Stimulated activated CD8-positive, alpha-beta memory T cell treated with anti-CD3 and anti-CD28 coated beads, Interleukin-15, amount 100 ng/mL, for 24 hours (primary cell): Measurements from ENCODE around the gene TTC39A.

Source experiments
- DNase-seq: peaks from one replicate; pipeline ENCODE4 v3.0.0-alpha.2; 2020; ENCODE audit warnings: low read depth

TTC39A gene

DNA sequence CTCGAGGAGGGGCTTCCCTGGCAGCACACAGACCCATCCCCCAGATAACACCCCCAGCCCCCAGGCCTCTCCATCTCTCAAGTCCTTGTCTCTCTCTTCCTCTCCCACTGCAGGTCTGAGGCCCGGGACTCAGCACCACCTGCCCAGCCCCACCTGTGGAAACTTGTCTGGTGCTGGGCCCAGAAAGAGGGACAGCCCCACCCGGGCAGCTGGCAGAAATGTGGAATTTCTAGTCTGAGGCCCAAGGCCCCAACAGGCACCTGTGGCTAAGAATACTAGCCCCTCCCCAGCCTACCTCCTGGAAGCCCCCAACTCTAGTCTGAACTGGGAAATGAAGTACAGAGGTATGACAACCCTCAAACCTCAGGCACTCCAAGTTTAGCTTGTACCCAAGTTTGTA lies 15.4 kb downstream of the TTC39A start:
- DNase-seq = no peak

DNA sequence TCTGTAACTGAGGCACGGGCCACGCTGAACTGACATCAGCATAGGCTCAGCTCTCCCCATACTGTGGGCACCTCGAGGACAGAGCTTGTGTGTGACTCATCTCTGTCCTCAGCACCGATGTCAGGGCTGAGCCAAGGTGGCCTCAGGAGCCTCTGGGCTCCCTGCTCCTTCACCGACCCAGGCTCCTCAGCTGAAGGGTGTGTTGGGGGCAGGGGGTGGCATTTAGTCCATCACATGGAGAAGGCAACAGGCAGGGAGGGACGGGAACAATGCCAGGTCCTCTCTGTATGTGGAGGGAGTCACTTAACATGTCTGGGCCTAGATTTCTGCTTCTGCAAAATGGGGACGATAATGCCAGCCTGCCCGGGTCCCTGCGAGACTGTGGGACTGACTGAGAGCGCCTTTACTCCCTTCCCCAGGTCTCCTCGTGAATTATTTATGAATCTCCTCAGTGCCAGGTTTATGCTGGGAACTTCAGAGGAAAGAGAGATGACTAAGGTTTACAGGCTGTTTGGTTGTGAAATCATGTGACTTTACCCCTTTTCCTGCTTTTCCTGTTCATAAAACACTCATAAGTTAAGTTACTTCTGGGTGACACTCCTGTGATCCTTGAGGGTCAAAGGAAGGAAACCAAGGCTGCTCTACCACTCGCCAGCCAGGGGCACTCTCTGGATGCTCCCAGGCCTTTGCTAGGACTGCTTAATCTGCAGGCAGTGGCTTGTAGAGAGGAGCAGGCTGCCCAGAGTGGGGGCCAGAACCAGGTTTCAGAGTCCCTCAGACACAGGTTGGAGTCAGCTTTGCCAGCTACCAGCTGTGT lies 16.2 kb downstream of the TTC39A start:
- no peak for DNase-seq

DNA sequence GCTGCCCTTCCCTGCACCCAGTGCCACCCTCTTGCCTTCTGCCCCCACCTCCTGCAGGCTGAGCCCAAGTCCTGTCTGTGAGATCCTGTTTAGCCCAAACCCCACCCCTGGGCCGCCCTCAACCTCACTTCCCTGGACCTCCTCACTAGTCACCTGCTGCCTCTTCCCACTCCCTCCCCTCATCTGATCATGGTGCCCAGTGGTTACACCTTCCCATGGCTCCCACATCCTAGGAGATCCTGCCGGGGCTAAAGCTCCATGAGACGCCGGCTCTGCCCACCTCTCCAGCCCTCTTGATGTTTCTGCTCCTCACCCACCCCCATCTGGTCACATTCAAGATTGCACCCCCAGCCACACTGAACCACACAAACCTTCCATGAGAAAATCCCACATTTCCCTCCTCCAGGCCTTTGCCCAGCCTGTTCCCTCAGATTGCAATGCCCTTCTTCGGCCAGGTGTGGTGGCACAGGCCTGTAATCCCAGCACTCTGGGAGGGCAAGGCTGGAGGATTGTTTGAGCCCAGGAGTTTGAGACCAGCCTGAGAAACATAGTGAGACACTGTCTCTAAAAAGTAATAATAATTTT lies 17.0 kb downstream of the TTC39A start:
- DNase-seq = no peak

DNA sequence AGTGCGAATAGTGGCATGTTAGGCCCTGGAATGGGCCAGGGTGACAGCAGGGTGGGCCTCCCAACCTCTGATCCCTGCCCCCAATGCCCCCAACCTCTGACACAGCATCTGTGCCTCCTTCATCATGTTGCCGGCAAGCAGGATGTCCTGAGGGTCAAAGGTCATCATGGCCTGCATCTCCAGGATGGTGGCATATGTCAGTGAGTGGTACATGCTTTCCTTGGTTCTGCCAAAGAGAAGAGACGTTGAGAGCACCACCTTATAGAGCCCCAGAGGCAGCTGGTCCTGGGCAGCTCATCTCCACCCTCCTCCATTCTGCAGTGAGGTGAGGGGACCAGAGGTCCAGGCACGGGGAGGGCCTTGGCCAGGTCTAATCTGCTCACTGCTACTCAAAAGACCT lies 17.6 kb downstream of the TTC39A start:
- no peak for DNase-seq

DNA sequence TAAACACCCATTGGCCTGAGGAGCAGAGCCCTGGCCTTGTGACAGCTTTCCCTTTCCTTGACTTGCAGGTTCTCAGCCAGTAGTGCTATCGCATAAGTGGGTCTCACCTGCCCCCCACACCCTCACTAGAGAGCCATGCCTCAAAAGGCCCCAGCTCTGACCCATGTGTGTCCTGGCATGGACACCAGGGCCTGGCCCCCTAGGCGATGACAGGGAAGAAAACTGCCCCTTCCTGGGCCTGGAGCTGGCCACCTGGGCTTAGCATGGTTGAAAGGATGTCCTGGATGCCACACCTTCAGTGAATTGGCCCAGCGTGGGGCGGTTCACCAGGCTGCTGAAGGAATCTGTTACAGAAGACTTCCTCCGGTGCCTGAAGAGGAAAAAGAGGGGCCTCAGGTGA lies 18.5 kb downstream of the TTC39A start:
- no peak for DNase-seq

DNA sequence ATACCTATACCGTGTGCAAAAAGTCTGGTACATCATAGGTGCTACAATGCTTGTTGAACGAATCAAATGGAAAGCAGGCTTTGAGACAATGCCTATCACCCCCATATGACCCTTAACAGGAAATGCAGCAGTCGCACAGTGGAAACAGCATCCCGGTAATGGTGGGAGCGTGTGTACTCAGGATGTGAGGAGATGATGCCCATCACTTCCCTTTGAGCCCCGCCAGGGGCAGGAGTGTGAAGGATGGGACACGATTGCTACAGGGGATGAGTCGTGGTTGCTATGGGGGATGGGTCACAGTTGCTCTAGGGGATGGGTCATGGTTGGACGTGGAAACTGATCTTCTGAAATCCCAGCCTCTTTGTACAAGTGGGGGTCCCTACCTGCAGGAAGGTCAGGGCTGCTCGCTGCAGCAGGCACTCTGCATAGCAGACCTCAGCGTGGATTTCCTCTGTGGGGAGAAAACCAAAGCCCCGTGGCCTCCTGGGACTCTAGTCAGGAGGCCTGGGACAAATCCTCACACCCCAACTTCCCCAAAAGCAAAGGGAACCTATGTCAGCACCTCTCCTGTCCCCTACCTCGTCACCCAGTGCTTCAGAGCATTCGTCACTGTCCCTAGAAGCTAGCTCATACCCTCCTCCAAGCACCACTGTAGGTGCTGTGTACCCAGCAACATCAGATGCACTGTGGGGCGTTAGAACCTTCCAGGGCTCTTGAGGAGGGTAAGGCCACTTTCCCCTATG lies 19.3 kb downstream of the TTC39A start:
- DNase-seq = no peak

DNA sequence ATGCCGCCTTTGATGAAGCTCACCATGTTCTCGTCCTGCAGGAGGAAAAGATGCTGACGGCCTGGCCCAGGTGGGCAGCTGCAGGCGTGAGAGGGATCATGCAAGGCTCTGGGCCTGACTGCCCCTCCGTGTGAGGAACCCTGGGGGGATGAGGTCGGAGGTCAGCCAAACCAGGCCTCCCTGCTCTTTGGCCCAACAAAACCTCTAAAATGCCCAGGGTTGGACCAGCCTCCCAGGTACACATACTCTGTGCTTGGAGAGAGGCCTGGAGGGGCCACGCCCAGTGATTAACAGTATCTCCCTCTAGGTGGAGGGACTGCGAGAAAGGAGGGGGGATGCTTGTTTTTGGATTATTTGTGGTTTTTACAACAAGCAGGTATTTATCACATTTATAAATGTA lies 21.1 kb downstream of the TTC39A start:
- no peak for DNase-seq

DNA sequence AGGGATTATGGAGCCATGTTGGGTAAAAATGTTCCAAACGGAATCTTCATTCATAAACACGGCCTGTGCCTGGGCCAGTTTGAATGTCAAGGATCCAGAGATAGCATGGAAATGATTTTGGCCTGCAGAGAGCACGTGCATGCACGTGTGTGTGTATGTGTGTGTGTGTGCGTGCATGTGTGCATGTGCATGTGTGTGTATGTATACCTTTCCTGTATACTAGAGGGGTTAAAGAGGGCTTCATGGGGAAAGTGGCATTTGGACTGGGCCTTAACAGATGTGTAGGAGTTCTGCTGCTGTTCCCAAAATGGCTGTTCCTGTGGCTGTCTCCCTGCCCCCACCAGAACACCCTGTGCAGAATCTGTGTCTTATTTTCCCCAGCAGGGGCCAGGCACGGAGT lies 21.7 kb downstream of the TTC39A start:
- no peak for DNase-seq

DNA sequence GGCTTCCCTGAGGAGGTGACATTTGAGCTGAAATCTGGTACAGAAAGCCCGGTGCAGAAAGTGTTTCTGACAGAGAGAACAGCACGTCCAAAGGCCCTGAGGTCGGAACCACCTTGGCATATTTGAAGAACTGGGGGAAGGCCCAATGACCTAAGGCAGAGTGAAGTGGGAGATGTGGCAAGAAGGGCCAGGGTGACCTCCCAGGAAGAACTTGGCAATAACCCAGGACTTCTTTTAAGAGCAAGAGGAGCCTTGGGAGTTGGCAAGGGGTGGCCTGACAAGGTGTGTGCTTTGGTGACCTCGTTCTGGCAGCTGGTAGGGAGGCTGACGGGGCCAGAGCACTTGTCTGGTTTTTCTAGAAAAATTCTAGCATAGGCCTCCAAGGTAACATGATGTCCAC lies 23.4 kb downstream of the TTC39A start:
- no peak for DNase-seq

DNA sequence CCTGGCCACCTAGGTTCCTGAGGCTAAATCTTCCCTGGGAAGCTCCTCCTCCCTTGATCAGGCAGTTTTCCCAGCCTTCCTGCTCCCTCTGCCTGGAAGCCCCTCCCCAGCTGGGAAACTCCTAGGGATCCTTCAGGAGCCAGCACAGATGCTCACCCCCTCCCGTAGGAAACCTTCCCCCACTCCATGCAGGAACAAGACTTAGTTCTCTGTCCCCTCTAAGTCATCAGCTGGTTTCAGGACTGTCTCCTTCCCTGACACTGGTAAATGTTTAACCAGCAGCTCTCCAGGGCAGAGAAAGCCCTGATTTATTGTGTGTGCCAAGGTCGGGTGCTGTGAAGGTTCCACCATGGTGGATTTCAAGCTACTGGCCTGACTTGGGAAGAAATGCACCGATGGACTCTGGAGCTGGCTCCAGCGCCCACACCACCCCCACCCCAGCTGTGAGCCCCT lies 25.0 kb downstream of the TTC39A start:
- DNase-seq = no peak

DNA sequence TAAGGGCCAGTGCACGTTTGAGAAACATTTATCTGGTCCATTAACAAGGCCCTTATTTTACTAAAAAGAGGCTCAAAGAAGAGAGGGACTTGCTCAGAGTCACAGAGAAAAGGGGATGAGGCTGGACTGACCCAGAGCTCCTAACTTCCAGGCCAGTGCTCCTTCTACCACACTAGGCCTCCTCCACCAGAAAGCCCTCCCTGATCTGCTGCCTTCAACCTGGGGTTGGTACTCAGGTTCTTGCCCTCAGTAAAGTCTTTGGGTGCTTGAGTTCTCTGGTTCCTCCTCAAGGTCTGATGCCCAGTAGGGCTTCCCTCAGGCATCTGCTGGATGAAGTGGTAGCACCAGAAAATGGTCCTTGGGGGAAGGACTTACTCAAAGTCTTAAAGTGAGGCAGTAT lies 26.0 kb downstream of the TTC39A start:
- DNase-seq = no peak

DNA sequence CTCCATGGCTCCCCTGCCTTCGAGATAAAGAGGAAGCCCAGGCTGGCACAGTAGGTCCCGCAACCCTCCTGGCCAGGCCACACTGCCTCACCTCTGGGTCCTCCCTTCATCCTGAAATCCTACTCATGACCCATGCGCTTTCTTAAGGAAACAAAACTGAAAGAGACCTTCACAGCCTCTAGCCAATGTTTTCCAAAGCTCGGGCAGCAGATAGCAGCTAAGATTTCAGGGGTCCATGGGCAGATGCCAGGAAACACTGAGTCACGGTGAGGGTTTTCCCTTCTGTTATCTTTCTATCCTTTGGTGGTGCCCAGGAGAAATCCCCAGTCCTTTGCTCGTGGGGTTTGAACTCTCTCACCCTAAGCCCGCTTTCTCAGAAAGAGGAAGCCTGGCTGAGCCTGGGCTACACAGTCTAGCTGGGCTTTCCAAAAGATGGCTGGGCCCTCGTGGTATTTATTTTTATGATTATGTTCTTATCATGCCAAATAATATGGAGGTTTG lies 26.6 kb downstream of the TTC39A start:
- DNase-seq = no peak

DNA sequence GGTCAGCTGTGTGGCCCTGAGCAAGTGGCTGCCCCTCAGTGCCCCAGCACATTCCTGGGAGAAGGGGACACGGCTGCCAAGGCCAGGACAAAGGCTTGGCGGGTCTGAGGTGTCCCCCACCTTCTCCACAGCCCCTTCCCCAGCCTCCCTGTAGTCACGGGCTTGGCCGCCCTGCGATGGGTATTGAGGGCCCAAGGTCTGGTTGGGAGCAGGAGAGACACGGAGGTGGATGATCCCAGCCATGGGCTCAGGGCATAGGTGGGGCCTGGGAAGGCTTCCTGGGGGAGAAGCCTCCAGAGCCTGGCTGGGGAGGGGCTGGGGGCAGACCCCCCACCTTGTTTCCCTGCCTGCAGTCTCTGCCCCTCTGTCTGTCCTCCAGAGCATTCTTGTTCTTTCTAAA lies 27.0 kb downstream of the TTC39A start:
- DNase-seq = no peak

DNA sequence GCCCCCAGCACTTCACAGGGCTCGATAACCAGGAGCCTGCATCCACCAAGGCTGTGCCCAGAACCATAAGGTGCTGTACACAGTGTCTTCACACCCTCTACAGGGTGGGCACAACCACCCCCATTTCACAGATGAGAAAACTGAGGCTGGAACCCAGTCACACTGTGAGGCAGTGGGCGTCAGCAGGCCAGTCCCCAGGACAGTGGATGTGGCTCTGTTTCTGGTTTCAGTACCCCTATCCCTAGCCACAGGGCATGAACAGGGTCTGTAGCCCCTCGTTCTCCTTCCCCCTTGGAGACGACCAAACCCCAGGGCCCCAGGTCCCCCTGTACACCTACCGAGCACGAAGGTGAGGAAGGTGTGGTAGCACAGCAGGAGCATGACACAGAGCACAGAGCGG lies 27.6 kb downstream of the TTC39A start:
- no peak for DNase-seq

DNA sequence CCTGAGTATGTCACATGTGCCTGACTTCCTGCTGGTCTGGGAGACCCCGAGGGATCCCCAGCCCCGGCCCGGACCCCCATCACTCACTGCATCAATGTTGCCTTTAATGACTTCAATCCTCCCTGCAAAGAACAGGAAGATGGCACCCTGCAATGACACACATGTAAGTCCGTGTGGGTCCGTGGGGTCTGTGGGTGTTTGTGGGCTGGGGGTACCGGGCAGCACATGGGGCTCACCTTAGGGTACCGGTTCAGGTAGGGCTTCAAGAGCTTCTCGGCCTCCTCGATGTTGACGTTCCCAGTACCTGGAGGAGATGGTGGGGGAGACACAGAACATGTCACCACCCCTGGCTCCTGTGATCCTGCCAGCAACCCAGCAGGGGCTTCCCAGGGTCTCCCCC lies 28.1 kb downstream of the TTC39A start:
- no peak for DNase-seq

DNA sequence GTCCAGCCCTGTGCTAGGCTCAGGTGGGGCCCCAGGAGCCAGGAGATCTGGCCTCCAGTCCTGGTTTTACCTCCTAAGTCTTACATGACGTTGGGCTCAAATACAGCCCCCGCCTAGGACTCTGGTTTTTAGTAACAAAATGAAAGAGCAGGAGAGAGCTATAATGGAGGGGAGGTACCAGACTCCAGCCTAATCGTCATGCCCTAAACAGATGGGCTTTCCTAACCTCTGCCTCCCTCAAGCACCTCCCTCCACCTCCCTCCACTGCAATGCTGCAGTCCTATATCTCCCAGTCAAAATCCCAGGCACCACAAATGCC lies 28.6 kb downstream of the TTC39A start:
- DNase-seq = no peak

DNA sequence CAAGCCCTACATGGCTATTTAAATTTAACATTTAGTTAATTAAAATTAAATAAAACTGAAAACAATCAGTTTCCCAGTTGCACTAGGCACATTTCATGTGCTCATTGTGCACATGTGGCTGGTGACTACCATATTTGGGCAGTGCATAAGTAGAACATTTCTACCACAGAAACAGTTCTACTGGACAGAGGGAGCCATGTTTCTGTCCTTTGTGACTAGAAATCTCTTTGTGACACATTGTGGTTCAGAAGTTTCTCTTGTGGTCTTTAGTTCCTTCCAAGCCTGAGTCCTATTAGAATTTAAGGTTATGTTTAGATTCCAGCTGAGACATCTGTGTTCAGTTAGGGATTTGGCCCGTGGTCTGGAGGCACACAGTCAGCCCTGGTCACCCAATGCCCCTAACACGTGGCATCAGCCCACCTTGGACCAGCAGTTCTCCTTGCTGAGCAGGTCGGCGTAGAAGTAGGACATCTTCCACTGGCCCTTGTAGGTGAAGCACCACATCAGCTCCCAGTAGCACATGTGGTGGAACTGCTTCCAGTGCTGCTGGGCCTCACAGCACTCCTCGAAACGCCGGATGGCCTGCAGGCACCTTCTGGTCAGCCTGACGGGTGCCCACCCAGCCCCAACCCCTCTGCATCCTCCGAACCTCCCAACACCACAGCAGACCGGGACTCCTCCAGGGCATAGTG lies 29.1 kb downstream of the TTC39A start:
- DNase-seq = no peak

DNA sequence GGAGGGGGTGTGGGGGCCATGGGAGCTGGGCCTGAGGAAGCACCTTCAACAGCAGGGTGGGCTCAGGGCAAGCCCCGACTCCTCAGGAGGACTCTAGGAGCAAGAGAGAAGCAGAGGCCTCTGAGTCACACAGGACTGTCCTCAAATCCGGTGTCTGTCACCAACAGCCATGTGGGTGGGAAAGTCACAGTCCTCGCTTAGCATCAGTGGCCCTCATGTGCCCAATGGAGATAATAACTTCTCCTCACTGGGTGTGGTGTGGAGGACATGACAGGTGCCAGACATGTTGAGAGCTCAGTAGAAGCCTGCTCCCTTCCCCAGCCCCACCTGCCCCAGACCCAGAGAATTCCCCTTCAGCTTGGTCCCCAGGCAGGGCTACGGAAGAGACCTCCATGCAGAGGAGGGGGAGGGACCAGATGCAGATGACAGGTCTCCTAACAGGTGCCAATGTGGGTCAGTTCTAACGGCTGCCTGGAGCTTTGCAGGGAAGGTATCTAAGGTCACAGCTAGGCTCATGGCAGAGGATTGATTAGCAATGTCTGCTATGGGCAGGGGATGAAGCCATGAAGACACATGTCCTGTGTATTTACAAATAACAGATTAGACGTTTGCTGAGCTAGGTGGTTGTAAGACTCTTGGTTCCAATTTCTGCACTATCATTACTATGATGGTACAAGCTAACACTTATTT lies 30.2 kb downstream of the TTC39A start:
- DNase-seq = no peak

DNA sequence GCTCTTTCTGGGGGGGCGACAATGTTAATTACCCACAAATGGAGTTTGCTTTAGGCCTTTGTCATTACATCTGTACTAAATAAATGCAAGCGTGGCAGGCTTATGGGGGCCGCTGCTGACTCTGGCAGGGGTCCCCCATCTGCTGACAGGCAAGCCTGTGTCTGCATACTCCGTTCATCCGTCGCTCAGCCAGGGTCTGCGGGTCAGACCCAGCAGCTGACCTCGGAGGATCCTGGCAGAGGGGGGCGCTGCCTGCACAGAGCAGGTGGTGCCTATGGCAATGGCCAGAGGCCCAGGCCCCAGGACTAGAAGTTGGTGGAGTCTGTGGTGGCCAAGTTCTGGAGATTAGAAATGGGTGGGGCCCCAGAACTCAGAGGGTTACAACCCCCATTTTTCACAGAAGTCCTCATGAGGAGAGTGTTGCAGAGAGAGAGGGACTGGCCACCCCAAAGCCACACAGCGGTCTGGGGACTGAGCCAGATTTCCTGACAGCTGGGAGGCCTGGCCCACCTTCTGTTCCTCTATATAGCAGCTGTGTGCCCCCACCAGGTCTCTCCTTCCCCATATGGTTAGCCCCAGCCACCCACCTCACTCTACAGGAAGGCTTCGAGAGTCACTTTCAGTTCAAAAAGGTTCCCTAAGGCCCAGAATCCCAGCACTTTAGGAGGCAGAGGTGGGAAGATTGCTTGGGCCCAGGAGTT lies 31.0 kb downstream of the TTC39A start:
- DNase-seq = no peak

DNA sequence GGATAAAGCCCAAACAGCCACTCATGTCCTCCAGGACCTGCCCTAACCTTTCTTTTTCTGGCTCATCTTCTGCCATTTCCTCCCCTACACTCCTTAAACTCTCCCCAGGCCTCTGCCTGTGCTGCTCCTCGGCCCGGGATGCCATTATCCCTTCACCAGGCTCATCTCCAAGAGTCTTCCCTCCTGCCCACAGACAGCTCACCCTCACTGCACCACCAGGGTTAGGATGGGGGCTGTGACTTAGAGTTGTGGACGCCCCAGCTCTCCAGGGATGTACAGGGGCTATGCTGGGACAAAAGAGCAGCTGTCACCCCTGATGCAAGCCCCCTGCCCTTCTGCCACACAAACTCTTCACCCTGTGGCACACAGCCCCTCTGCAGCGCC lies 32.0 kb downstream of the TTC39A start:
- DNase-seq = no peak
